ENCODE results near the gene SDK1. TPM values are rescaled to one million over a fixed set of nuclear protein-coding genes. Genes with fewer than 3 reads are reported as not detected.
"Not testable (repeated sequence)": the region's sequence is repeated elsewhere in the genome, so short reads cannot be mapped to it uniquely, and the experiment has no call there.

The SDK1 gene
- total RNA-seq, 1 donor from 2014 or later: 1.3 TPM

DNA sequence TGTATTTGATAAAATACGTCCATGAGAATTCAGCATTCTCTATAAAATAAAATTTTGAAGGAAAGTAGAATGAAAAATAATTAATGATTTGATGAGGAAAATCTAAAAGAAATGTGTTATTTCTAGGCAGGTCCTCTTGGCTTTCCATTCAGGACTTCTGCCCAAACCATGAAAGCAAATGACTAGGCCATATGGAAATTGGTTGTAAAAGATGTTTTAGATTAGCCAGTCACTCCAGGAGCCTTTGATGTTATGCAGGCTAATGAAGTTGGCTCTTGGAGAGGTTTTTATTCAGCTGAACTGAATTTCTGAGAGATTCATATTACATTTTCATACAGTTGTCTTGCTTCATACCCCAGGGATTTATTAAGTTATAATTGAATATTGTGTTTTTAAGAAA lies 452.8 kb downstream of the SDK1 start:
- POLR2A ChIA-PET: no interaction called here
- Mint-ChIP-seq H3K36me3 (ENCODE audit: low read depth) (no peaks in the 10 kb centered on the region), H3K4me3 (no peak overlapping the region)

DNA sequence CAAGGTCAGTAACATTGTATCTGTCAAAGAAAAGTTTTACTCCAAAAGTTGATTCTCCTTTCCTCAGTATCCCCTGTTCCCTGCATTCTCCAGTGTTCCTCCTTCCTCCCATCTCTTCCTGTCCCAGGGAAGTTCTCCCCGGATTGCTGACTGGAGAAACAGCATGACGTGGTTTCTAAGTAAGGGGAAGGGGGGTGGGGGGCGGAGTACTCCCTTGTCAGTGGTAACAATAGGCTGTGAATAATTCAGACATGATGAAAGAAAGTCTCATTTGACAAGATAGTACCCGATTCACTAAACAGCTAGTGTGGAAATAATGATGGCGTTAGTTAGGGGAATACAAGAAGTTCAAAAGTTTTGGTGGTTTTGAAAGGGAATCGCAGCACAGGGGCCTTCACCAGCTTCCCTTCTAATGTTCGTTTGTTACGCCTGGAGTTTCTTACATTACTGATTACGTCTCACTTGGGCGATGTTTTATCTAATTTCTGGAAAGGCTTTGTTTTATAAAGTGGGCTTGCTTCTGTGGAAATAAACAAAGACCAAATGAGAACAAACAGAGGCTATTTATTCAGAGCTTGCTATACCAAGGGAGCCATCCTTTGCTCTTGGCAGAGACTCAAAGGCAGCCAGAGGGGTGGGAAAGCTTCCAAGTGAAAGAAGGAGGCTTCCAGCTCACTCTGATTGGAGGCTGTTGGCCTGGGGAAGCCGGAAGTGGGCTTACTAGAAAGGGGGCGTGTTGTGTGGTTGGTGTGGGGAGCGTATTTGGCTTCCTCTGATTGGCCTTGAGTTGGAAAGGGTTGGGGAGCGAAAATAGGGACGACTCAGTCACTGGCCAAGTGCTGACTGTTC lies 453.7 kb downstream of the SDK1 start:
- Mint-ChIP-seq H3K27me3 (peaks cover 4% of the 10 kb centered on the region), H3K9me3 (no peaks in the 10 kb centered on the region), H3K4me3 (no peak overlapping the region), H3K4me1 (peaks cover 3% of the 10 kb centered on the region), H3K36me3 (ENCODE audit: low read depth) (no peaks in the 10 kb centered on the region), H3K27ac (no peak overlapping the region)
- CTCF ChIA-PET: no interaction called here
- intact Hi-C loops (cut with micrococcal nuclease): no loop called here
- ATAC-seq (ENCODE audit: low read depth) (no peak), DNase-seq (no peak)
- POLR2A ChIA-PET: no interaction called here
- TF ChIP-seq, protein P1, sequence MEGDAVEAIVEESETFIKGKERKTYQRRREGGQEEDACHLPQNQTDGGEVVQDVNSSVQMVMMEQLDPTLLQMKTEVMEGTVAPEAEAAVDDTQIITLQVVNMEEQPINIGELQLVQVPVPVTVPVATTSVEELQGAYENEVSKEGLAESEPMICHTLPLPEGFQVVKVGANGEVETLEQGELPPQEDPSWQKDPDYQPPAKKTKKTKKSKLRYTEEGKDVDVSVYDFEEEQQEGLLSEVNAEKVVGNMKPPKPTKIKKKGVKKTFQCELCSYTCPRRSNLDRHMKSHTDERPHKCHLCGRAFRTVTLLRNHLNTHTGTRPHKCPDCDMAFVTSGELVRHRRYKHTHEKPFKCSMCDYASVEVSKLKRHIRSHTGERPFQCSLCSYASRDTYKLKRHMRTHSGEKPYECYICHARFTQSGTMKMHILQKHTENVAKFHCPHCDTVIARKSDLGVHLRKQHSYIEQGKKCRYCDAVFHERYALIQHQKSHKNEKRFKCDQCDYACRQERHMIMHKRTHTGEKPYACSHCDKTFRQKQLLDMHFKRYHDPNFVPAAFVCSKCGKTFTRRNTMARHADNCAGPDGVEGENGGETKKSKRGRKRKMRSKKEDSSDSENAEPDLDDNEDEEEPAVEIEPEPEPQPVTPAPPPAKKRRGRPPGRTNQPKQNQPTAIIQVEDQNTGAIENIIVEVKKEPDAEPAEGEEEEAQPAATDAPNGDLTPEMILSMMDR (IDR thresholded peaks at IDR 0.05): no peak

More for the DNA sequence above, 452.8 kb downstream of the SDK1 start:
- peaks cover 3% of the 10 kb centered on the region for H3K4me1 Mint-ChIP-seq
- no peaks in the 10 kb centered on the region for H3K9me3 Mint-ChIP-seq
- TF ChIP-seq, protein P1 (IDR thresholded peaks at IDR 0.05): no peak
- intact Hi-C loops (cut with micrococcal nuclease): no loop called here
- peaks cover 4% of the 10 kb centered on the region for H3K27me3 Mint-ChIP-seq
- ATAC-seq (ENCODE audit: low read depth) (no peak), DNase-seq (no peak)
- H3K27ac Mint-ChIP-seq: no peak overlapping the region
- CTCF ChIA-PET: no interaction called here

DNA sequence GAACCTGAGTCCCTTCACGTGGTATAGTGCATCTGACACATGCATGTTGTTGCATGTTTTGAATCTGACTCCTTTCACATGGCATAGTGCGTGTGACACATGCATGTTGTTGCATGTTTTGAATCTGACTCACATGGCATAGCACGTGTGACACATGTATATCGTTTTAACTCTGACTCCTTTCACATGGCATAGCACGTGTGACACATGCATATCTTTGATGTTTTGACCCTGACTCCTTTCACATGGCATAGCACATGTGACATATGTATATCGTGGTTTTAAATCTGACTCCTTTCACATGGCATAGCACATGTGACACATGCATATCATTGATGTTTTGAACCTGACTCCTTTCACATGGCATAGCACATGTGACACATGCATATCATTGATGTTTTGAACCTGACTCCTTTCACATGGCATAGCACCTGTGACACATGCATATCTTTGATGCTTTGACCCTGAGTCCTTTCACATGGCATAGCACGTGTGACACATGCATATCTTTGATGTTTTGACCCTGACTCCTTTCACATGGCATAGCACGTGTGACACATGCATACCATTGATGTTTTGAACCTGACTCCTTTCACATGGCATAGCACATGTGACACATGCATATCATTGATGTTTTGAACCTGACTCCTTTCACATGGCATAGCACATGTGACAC lies 454.9 kb downstream of the SDK1 start:
- CTCF ChIA-PET; H3K36me3 Mint-ChIP-seq (ENCODE audit: low read depth); POLR2A ChIA-PET; H3K27ac Mint-ChIP-seq; intact Hi-C loops (cut with micrococcal nuclease); H3K4me1 Mint-ChIP-seq; H3K9me3 Mint-ChIP-seq; ATAC-seq (ENCODE audit: low read depth); DNase-seq; H3K4me3 Mint-ChIP-seq: not testable (repeated sequence)
- H3K27me3 Mint-ChIP-seq: peaks cover 11% of the 10 kb centered on the region

DNA sequence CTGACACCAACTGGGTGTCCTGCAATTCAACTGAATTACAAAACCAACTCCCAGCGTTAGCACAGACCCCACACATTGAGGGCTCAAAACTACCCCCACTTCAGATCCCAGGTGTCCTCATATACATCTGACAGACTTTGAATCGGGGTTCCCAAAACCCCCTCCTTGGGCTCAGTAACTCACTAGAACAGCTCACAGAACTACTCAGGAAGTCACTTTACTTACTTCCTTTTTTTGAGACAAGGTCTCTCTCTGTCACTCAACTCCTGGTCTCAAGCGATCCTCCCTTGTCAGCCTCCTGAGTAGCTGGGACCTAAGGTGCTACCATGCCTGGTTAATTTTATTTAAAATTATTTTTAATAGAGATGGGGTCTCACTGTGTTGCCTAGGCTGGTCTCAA lies 456.0 kb downstream of the SDK1 start:
- peaks cover 6% of the 10 kb centered on the region for H3K4me1 Mint-ChIP-seq
- ChIA-PET POLR2A (no interaction called here), CTCF (no interaction called here)
- intact Hi-C loops (cut with micrococcal nuclease): no loop called here
- no peaks in the 10 kb centered on the region for H3K9me3 Mint-ChIP-seq
- no peak overlapping the region for H3K27ac Mint-ChIP-seq
- TF ChIP-seq, protein P1 (IDR thresholded peaks at IDR 0.05): no peak
- DNase-seq (no peak), ATAC-seq (ENCODE audit: low read depth) (no peak)
- peaks cover 16% of the 10 kb centered on the region for H3K27me3 Mint-ChIP-seq
- no peak overlapping the region for H3K4me3 Mint-ChIP-seq
- H3K36me3 Mint-ChIP-seq (ENCODE audit: low read depth): no peaks in the 10 kb centered on the region

DNA sequence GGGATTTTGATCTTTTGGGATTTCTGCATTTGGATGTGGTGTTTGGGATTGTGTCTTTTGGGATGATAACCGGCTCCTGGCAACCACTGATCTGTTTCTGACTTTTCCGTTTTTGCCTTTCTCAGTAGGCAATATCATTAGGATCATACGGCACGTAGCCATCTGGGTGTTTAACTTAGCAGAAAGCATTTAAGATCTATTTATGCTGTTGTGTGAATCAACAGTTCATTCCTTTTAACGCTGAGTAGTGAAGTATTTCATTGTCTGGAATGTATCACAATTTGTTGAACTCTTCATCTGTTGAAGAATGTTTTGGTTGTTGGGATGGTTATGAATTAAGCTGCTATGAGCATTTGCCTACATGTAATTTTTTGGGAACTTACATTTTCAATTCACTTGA lies 459.6 kb downstream of the SDK1 start:
- Mint-ChIP-seq H3K9me3 (no peaks in the 10 kb centered on the region), H3K27ac (no peak overlapping the region), H3K27me3 (peaks cover 20% of the 10 kb centered on the region), H3K36me3 (ENCODE audit: low read depth) (no peaks in the 10 kb centered on the region), H3K4me1 (peaks cover 11% of the 10 kb centered on the region), H3K4me3 (no peak overlapping the region)
- no peak for DNase-seq
- intact Hi-C loops (cut with micrococcal nuclease): no loop called here
- ChIA-PET POLR2A (no interaction called here), CTCF (no interaction called here)
- TF ChIP-seq, protein P1 (IDR thresholded peaks at IDR 0.05): no peak
- no peak for ATAC-seq (ENCODE audit: low read depth)

All from activated B cell treated with CpG ODN at 0.5 μM for 24 hours (primary cell).